Stimulated activated naive CD8-positive, alpha-beta T cell treated with anti-CD3 and anti-CD28 coated beads, Interleukin-15, Interleukin-2, amounts not matched to agents 100 U/mL and 50 U/mL, for 24 hours (primary cell): ENCODE results near the gene PWWP2B.

ENCODE experiments used
- ATAC-seq: fragments of 150-1000 bp; cut with Tn5 transposase; one replicate; pipeline ENCODE4 v1.10.0; 2021
- DNase-seq: peaks from one replicate; pipeline ENCODE4 v3.0.0; 2021

The PWWP2B gene

GRCh38 chr10:132447446-132448247, 50.6 kb downstream of the PWWP2B start:
- DNase-seq = peak; percentile 85
- ATAC-seq = peak; percentile 64

GRCh38 chr10:132448248-132448731, 51.3 kb downstream of the PWWP2B start:
- ATAC-seq (peak; percentile 3), DNase-seq (peak; percentile 83)

DNA sequence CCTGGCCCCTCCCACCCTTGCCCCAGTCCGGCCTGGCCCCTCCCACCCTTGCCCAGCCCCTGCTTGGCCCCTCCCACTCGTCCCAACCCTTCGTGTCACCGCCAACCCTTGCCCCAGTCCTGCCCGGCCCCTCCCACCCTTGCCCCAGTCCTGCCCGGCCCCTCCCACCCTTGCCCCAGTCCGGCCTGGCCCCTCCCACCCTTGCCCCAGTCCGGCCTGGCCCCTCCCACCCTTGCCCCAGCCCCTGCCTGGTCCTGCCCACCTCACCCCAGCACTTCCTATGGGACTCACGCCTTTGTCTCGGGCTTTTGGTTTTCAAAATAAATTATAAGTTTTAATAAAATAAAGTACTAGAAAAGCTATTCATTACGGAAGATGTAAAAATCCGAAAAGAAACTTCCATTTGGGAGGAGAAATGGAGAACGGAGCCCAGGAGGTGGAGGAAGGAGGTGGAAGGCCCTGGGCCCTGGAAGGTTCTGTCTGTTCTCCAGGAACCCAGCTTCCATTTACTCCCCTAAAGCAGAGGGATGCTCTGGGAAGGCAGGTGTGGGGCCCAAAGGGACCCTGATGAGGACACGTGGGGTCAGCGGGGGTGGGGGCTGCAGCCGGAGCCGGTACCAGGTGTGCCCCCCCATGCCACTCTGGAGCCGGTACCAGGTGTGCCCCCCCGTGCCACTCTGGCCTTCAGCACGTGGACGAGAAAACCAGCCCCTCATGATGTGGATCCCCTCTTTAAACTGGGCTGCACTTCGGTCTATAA, 52.2 kb downstream of the PWWP2B start:
- DNase-seq (no peak), ATAC-seq (no peak)

DNA sequence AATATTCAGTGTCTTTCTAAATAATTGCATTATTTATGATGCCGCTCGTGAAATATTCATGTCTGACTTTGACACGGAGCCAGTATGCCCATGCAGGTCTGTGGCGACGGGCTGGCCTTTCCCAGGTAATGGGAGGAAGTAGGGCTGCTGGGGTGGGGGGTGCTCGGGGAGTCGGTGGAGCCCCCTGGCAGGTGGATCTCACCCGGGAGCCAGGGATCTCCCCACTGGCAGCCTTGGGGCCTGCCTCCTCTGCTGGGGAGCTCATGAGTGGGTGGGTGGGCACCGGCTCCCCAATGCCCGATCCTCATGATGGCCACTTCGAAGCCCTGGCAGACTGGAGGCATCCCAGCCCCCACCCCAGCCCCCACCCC, 52.8 kb downstream of the PWWP2B start:
- no peak for DNase-seq
- no peak for ATAC-seq

DNA sequence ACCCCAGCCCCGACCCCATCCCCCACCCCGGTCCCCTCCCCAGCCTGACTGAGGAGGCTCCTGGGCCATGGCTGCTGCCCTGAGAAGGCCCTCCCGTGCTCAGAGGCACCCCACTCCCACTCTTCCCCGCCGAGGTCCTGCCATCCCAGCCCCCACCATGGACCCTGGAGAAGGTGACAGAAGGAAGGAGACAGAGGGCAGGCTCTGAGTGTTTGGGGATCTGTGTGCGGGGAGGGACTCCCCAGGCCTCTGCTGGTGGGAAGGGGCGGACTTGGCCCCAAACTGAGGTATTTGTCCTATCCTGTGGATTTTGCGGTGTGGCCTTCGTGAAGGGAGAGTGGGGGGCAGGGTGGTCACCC, 53.4 kb downstream of the PWWP2B start:
- ATAC-seq (no peak), DNase-seq (no peak)

DNA sequence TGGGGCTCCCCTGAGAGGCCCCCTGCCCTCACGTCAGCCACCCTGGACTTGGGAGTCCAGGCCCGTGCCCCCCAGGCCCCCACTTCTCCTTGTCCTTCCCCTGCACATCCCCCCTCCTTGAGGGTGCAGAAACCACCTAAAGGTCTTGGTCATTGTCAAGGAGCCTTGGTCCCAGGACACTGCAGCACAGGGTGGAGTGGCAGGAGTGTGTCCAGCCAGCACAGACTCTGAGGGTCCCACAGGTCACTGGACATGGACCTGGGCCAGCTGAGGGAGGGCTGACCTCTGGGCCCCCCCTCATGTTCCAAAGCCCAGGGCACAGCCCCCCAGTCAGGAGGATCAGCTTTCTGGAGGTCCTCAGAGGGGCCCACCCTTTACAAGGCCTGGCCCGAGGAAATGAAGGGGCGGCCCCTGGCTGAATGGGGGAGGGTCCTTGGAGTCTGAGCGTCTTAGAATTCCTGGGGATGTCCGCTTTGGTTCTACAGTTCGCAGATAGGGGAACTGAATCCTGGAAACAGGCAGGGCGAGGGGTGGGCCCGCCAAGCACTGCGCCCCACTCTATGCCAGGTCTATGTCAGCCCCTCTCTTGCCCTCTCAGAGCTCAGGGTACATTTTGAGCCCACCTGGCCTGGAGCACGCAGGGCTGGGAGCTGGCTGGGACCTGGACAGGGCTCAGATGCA, 54.0 kb downstream of the PWWP2B start:
- no peak for DNase-seq
- no peak for ATAC-seq

GRCh38 chr10:132451506-132452215, 54.7 kb downstream of the PWWP2B start:
- DNase-seq (no peak), ATAC-seq (no peak)

DNA sequence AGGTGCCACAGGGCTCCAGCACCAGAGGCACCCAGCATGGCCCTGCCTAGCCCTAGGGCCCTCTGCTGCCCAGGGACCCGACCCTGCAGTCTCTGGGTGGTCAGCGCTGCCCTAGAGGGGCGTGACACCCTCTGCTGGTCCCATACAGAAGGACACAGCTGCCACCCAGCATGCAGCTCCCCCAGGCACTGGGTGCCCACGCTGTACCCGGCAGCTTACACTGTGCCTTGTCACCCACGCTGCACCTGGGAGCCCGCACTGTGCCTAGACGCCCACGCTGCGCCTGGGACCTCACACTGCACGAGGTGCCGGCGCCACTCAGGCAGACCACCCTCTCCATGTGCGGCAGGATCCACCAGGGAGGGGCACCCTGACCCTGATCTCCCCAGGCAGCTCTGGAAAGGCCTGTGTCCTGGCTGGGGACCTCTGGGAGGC, 55.2 kb downstream of the PWWP2B start:
- DNase-seq (no peak), ATAC-seq (no peak)

- DNase-seq = peak; percentile 92
- peak; percentile 74 for ATAC-seq
Observed at GRCh38 chr10:132452651-132453469, 55.9 kb downstream of the PWWP2B start.

DNA sequence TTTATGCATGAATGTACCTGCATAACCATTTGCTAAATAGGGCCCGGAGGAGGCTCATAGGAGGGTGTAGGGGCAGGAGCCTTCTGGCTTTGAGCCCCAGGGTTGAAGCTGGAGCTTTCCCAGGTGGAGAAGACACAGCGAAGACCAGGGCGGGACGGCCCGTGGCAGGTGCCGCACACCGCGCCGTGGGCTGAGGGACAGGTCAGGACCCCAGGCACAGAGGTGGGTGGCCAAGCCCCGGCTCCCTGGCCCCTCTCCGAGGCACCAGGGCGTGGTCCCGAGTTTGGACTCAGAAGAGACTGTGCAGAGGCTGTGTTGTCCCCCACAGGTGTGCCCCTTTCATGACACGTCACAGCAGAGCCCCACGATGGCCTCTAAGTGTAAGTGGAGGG, 56.5 kb downstream of the PWWP2B start:
- ATAC-seq = no peak
- no peak for DNase-seq

DNA sequence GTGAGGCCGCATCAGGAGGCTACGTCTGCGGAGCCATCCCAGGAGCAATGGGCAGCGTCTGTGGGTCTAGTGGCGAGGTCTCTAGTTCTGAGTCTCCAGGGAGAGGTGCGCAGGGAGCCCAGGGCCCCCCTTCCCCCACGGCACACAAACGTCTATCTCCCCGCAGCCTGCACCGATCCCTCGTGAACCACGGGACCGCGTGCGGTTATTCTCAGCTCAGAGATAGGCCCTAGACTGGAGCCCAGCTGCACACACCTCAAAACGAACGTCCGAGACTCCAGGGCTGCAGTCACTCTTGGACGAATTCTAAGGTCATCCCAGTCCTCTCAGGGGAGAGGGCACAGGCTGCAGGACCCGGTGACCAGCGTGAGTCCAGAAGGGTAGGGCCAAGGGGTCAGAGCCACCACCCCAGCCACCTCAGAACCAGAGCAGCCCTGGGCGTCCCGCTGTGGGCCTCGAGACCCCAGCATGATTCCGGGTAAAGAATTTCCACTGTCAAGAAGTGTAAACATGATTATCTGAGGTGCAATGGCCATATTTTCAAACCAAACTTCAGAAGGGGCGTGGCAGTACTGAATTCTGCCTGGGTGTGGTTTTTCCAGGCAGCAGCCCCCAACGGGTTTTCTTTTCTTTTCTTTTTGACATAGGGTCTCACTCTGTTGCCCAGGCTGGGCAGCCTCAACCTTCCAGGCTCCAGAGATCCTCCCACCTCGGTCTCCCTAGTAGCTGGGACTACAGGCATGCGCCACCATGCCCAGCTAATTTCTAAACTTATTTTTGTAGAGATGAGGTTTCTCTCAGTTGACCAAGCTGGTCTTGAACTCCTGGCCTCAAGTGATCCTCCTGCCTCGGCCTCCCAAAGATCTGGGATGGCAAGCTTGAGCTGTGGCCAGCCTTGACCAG, 57.5 kb downstream of the PWWP2B start:
- DNase-seq (no peak), ATAC-seq (no peak)

DNA sequence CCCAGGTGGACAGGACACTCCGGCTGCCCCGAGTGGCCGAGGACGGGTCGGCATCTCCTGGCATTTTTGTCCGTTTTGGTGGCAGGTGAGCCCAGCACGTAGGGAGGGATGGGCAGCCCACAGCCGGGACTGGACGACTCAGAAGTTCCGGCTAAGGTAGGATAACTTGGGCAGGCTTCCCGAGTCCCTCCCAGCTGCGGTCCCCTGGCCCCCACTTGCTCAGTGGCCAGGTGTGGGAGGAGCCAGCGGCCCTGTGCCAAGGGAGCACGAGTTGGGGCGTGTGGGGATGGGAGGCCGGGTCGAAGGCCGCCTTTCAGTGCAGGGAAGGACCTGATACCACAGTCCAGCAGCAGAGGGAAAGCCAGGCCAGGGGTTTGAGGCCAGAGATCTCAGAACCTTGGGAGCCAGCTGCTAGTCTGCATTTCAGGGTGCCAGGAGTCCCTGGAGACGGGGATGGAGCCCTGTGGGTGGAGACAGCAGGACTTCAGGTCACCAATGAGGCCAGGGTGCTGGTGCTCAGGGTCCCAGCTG, 58.5 kb downstream of the PWWP2B start:
- DNase-seq (no peak), ATAC-seq (no peak)

DNA sequence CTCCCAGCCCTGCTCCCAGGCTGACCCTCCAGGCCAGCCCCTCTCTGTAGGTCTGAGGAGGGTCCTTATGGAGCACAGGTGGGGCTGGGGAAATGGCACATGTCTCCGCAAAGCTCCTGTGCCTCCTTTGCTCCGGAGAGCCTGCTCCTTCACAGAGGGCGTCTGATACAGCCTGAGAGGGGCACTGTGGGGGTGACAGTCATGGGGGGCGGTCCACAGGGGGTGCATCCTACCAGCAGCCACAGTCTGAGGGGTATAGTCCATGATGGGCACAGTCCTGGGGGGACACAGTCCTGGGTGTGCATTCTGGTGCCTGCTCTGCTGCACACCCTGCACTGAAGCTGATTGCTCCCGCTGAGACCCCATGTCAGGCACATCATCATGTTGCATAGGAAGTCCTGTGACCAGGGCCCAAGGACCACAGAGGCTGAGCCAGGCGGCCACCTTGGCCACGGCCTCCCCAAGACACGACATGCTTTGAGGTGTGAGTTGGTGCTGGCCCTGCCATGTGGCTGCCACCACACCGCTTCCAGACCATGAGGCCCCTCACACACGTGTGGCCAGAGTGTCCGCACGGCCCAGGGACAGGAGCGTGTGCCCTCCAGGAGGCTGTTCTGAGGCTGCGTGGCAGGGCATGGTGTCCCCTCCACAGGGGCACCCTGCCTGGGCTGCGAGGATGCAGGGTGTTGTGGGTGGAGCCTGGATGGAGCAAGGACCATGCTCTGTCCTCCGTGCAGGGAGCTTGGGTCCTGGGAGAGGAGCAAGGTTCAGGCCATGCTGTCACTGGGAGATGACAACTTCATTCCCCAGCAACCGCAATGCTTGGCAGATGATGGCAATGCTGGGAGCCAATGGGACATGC, 59.2 kb downstream of the PWWP2B start:
- no peak for ATAC-seq
- no peak for DNase-seq

DNA sequence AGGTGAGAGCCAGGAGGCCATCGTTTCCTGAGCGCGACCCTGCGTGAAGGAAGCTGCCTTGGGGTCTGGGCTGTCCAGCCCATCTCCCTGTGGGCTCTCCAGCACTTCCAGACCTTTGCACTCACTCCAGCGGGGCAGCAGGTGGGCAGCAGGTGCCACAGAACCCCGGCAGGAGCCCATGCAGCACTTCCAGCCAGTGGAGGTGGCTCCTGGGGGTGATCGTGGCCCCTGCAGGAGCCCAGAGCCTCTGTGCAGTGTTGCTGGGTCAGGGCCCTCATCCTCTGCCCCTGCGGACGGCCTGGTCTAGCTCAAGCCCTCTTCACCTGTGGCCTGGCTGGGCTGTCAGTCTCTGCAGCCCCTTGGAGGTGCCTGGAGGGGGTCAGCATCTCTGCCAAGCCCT, 59.9 kb downstream of the PWWP2B start:
- ATAC-seq = no peak

DNA sequence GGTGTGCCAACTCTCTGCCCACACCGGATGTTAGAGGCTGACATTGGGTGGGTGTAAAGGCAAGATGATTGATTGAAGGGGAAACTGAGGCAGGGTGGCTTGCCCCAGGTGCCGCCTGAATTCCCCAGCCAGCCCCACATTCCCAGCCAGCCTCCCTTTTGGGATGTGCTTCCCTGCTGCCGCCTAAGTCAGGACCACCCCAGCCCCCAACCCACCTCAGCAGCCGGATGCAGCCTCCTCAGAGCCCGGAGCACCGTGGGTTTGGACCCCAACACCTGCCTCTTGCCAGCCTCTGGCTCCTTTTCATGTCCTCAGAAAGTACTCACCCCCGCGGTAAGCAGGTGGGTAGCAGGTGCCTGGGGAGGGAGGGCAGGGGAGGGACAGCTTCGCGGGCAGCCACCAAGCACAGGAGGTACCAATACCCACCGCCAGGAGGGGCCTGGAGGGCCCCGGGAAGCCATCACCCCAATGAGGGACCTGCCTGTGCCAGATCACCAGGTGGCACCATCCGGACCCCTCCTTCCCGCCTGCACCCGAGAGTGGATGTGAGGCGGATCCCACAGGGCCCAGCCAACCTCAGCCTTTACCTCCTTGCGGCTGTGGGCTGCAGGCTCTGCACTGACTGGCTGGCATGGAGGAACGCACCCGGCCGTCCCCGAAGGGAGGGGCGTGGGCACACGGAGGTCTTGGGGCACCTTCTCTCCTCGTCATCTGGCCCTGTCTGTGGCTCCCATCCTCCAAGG, 60.5 kb downstream of the PWWP2B start:
- ATAC-seq (no peak), DNase-seq (no peak)

More for the DNA sequence above, 59.9 kb downstream of the PWWP2B start:
- DNase-seq = no peak

DNA sequence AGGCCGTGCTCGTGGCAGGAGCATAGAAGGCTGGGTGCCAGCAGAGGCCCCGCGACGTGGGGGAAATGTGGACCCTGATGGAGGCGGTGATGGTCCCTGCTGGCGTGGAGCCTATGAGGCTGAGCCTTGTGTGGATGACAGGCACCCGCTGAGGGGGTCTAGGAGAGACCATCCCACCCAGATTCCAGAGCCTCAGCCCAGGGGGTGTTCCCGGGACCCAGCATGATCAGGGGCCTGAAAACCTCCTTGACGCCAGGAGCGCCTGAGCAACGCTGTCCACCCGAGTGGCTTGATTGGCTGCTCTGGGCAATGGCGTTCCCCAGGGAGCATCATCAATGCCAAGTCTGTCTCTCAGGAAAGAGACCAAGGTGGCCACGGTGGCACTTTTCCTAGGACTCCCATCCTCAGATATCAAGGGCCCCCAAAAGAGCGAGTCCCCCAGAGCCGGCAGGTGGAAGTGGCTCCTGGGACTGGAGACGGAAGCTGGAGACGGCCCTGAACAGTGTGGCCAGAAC, 61.1 kb downstream of the PWWP2B start:
- ATAC-seq = no peak
- no peak for DNase-seq

DNA sequence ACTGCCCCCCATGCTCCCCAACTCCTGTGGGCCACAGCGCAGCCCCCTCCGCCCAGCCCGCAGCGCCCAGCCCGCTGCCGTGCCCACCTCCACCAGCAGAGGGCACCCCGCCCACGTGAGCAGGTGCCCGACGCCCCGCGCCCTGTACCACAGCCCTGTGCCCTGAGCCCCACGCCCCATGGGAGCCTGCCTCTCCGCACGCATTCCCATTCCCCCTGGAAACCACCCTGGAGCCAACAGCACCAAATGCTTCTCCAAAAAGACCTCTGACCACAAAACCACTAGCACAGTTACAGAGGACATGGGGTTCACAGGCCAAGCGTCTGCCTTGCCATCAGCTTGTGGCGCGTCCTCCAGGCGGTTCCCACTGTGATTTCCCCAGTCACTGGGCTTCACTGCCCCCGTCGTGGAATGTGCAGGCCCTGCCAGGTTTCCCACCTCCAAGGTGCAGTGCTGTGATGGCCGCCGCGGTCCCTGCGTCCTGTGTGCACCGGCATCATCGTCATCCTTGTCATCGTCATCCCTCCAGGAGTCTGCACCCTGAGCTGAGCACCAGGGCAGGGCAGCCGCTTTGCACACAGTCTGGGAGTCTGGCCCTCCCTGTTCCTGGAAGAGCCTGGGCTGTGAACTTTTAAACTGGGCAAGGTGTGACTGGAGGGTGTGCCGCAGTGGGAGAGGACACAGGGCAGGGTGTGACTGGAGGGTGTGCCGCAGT, 61.7 kb downstream of the PWWP2B start:
- DNase-seq (peak; percentile 80), ATAC-seq (peak; percentile 50)
